Cardiac fibroblast (primary cell): Measurements from ENCODE around the gene SART1.

Experiments
- DNase-seq, 2 donors: peaks; one replicate each; pipeline versions ENCODE4 v3.0.0 to v3.0.0-alpha.2; 2010; ENCODE audit warnings: low read depth in 2 of 2
- H3K4me3 ChIP-seq, 2 donors: replicated peaks in 1 of 2; 1 replicate in 1 of 2; 2 replicates in 1 of 2; pipeline ENCODE4 v1.5.1; 2011; ENCODE audit warnings: low read depth in 2 of 2, low read length in 2 of 2, mild to moderate bottlenecking in 2 of 2, moderate library complexity in 1 of 2
- TF ChIP-seq, protein P1 (sequence below): IDR thresholded peaks from one replicate; pipeline ENCODE4 v1.5.1; 2011; ENCODE audit warnings: low read depth, mild to moderate bottlenecking, low read length, inconsistent platforms

SART1 gene

GRCh38 chr11:65932558-65932919 is 29.0 kb upstream of the SART1 start:
- TF ChIP-seq, protein P1, sequence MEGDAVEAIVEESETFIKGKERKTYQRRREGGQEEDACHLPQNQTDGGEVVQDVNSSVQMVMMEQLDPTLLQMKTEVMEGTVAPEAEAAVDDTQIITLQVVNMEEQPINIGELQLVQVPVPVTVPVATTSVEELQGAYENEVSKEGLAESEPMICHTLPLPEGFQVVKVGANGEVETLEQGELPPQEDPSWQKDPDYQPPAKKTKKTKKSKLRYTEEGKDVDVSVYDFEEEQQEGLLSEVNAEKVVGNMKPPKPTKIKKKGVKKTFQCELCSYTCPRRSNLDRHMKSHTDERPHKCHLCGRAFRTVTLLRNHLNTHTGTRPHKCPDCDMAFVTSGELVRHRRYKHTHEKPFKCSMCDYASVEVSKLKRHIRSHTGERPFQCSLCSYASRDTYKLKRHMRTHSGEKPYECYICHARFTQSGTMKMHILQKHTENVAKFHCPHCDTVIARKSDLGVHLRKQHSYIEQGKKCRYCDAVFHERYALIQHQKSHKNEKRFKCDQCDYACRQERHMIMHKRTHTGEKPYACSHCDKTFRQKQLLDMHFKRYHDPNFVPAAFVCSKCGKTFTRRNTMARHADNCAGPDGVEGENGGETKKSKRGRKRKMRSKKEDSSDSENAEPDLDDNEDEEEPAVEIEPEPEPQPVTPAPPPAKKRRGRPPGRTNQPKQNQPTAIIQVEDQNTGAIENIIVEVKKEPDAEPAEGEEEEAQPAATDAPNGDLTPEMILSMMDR: no peak
- H3K4me3 ChIP-seq: no peak overlapping the region
- DNase-seq: peak; percentile 40 to 47

DNA sequence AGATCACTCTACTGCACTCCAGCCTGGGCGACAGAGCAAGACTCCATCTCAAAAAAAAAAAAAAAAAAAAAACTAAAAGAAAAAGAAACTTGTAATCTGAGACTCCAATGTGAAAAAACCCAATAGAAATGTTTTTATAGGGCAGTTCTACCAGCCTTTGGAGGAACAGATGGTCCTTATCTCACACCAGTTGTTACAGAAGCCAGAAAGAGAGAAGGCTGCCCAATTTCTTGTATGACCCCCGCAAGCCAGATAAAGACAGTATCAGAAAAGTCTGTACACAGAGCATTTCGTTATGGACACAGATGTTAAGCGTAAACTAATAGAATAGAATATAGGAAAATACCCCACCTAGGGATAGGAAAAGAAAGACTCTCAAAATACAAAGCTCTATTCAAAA is 27.5 kb upstream of the SART1 start:
- DNase-seq: peak in 1 of 2 donors; percentile 70
- TF ChIP-seq, protein P1: no peak
- H3K4me3 ChIP-seq: no peak overlapping the region

- H3K4me3 ChIP-seq: no peak overlapping the region
- DNase-seq: no peak
- TF ChIP-seq, protein P1: no peak
Measured at GRCh38 chr11:65937766-65938165, 23.8 kb upstream of the SART1 start.

- H3K4me3 ChIP-seq: no peak overlapping the region
- DNase-seq: no peak
- TF ChIP-seq, protein P1: no peak
Measured at GRCh38 chr11:65941720-65942310, 19.7 kb upstream of the SART1 start.

GRCh38 chr11:65942531-65942930 is 19.0 kb upstream of the SART1 start:
- DNase-seq: no peak
- no peak overlapping the region for H3K4me3 ChIP-seq
- TF ChIP-seq, protein P1: no peak

DNA sequence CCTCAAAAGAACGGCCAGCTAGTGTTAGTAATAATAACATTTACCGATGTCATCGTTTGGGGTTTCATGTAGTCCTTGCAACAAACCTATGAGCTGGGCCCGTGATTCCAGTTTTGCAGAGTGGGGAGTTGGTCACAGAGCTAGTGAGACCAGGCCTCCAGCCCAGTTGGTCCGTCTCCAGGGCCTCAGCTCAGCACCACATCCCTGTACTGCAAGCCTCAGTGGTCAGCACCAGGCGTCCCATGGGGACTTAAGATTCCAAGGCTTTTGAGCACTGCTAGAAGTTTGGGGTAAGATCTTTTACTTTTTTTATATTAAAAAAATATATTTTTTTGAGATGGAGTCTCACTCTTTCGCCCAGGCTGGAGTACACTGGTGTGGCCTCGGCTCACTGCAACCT is 17.3 kb upstream of the SART1 start:
- no peak overlapping the region for H3K4me3 ChIP-seq
- TF ChIP-seq, protein P1: no peak
- DNase-seq: no peak

GRCh38 chr11:65944767-65945166 is 16.8 kb upstream of the SART1 start:
- H3K4me3 ChIP-seq: no peak overlapping the region
- TF ChIP-seq, protein P1: no peak
- DNase-seq: no peak
